Activated T-helper 17 cell treated with anti-CD3 and anti-CD28 coated beads, Interleukin-2, amount 50 U/mL, for 72 hours (primary cell): ENCODE data around the gene IFNK. TPM values are rescaled to one million over a fixed set of nuclear protein-coding genes. Genes with fewer than 3 reads are reported as not detected.
"Not testable (repeated sequence)": the region's sequence is repeated elsewhere in the genome, so short reads cannot be mapped to it uniquely, and the experiment has no call there.

Source experiments
- ATAC-seq: fragments of 150-1000 bp; cut with Tn5 transposase; replicated peaks from 2 replicates; pipeline ENCODE4 v1.10.0; 2021; ENCODE audit warnings: mild to moderate bottlenecking, moderate library complexity
- H3K27ac Mint-ChIP-seq: one replicate; pipeline ENCODE4 v1.8.0; 2022; ENCODE audit warnings: mixed read lengths
- H3K27me3 Mint-ChIP-seq: one replicate; pipeline ENCODE4 v1.8.0; 2022; ENCODE audit warnings: mixed read lengths
- H3K36me3 Mint-ChIP-seq: one replicate; pipeline ENCODE4 v1.8.0; 2022; ENCODE audit warnings: low read depth, mild to moderate bottlenecking, mixed read lengths
- H3K4me1 Mint-ChIP-seq: one replicate; pipeline ENCODE4 v1.8.0; 2022; ENCODE audit warnings: mixed read lengths
- H3K4me3 Mint-ChIP-seq: one replicate; pipeline ENCODE4 v1.8.0; 2022; ENCODE audit warnings: mild to moderate bottlenecking, mixed read lengths
- H3K9me3 Mint-ChIP-seq: one replicate; pipeline ENCODE4 v1.8.0; 2022; ENCODE audit warnings: mixed read lengths
- total RNA-seq, 2 donors: library from RNA; stranded (reverse); gene quantifications; one replicate each; pipeline ENCODE4 v1.2.3, GENCODE V29; 2022

Gene IFNK
- total RNA-seq, 2 donors from 2014 or later: not detected

- no peak overlapping the region for H3K27ac Mint-ChIP-seq
- H3K36me3 Mint-ChIP-seq: no peaks in the 10 kb centered on the region
- no peaks in the 10 kb centered on the region for H3K27me3 Mint-ChIP-seq
- no peak for ATAC-seq
- no peaks in the 10 kb centered on the region for H3K9me3 Mint-ChIP-seq
- no peaks in the 10 kb centered on the region for H3K4me1 Mint-ChIP-seq
- H3K4me3 Mint-ChIP-seq: no peak overlapping the region
These were observed 26.1 kb upstream of the IFNK start for GRCh38 chr9:27497883-27498417.

GRCh38 chr9:27499451-27499850, 24.6 kb upstream of the IFNK start:
- Mint-ChIP-seq H3K27me3 (no peaks in the 10 kb centered on the region), H3K4me3 (no peak overlapping the region), H3K4me1 (no peaks in the 10 kb centered on the region), H3K36me3 (no peaks in the 10 kb centered on the region), H3K9me3 (no peaks in the 10 kb centered on the region), H3K27ac (no peak overlapping the region)
- ATAC-seq: peak; percentile 92

- H3K36me3 Mint-ChIP-seq, H3K4me1 Mint-ChIP-seq, H3K27ac Mint-ChIP-seq, H3K9me3 Mint-ChIP-seq, H3K4me3 Mint-ChIP-seq, ATAC-seq, H3K27me3 Mint-ChIP-seq: not testable (repeated sequence)
These were observed 23.2 kb upstream of the IFNK start for GRCh38 chr9:27500902-27501301.

GRCh38 chr9:27503623-27504022, 20.5 kb upstream of the IFNK start:
- ATAC-seq: no peak
- peaks cover 3% of the 10 kb centered on the region for H3K4me1 Mint-ChIP-seq
- H3K4me3 Mint-ChIP-seq: no peak overlapping the region
- no peaks in the 10 kb centered on the region for H3K36me3 Mint-ChIP-seq
- H3K9me3 Mint-ChIP-seq: no peaks in the 10 kb centered on the region
- no peak overlapping the region for H3K27ac Mint-ChIP-seq
- H3K27me3 Mint-ChIP-seq: no peaks in the 10 kb centered on the region

- H3K27me3 Mint-ChIP-seq: no peaks in the 10 kb centered on the region
- H3K36me3 Mint-ChIP-seq: no peaks in the 10 kb centered on the region
- ATAC-seq: peak; percentile 33
- H3K9me3 Mint-ChIP-seq: no peaks in the 10 kb centered on the region
- no peak overlapping the region for H3K4me3 Mint-ChIP-seq
- H3K4me1 Mint-ChIP-seq: peaks cover 3% of the 10 kb centered on the region
- H3K27ac Mint-ChIP-seq: no peak overlapping the region
These were observed 19.8 kb upstream of the IFNK start for GRCh38 chr9:27504259-27504658.

GRCh38 chr9:27505744-27506161, 18.3 kb upstream of the IFNK start:
- Mint-ChIP-seq H3K4me1 (peaks cover 3% of the 10 kb centered on the region), H3K36me3 (no peaks in the 10 kb centered on the region), H3K9me3 (no peaks in the 10 kb centered on the region), H3K4me3 (no peak overlapping the region), H3K27me3 (no peaks in the 10 kb centered on the region), H3K27ac (peak overlapping the region; percentile 22)
- ATAC-seq: peak; percentile 79

- ATAC-seq: no peak
- no peaks in the 10 kb centered on the region for H3K27me3 Mint-ChIP-seq
- no peaks in the 10 kb centered on the region for H3K9me3 Mint-ChIP-seq
- no peaks in the 10 kb centered on the region for H3K36me3 Mint-ChIP-seq
- no peak overlapping the region for H3K27ac Mint-ChIP-seq
- H3K4me1 Mint-ChIP-seq: peaks cover 3% of the 10 kb centered on the region
- H3K4me3 Mint-ChIP-seq: no peak overlapping the region
These were observed 17.1 kb upstream of the IFNK start for GRCh38 chr9:27506981-27507380.

GRCh38 chr9:27510780-27511179, 13.3 kb upstream of the IFNK start:
- Mint-ChIP-seq H3K4me1 (peaks cover 2% of the 10 kb centered on the region), H3K9me3 (no peaks in the 10 kb centered on the region), H3K4me3 (no peak overlapping the region), H3K27ac (no peak overlapping the region), H3K27me3 (no peaks in the 10 kb centered on the region), H3K36me3 (no peaks in the 10 kb centered on the region)
- no peak for ATAC-seq

GRCh38 chr9:27511771-27512170, 12.3 kb upstream of the IFNK start:
- Mint-ChIP-seq H3K27ac (no peak overlapping the region), H3K27me3 (no peaks in the 10 kb centered on the region), H3K4me1 (no peaks in the 10 kb centered on the region), H3K36me3 (no peaks in the 10 kb centered on the region), H3K9me3 (no peaks in the 10 kb centered on the region), H3K4me3 (no peak overlapping the region)
- no peak for ATAC-seq

GRCh38 chr9:27514551-27514950, 9.5 kb upstream of the IFNK start:
- no peaks in the 10 kb centered on the region for H3K27me3 Mint-ChIP-seq
- H3K4me3 Mint-ChIP-seq: no peak overlapping the region
- H3K4me1 Mint-ChIP-seq: no peaks in the 10 kb centered on the region
- H3K36me3 Mint-ChIP-seq: no peaks in the 10 kb centered on the region
- no peaks in the 10 kb centered on the region for H3K9me3 Mint-ChIP-seq
- ATAC-seq: no peak
- H3K27ac Mint-ChIP-seq: no peak overlapping the region

- no peak for ATAC-seq
- H3K9me3 Mint-ChIP-seq: no peaks in the 10 kb centered on the region
- H3K36me3 Mint-ChIP-seq: no peaks in the 10 kb centered on the region
- no peak overlapping the region for H3K4me3 Mint-ChIP-seq
- no peak overlapping the region for H3K27ac Mint-ChIP-seq
- no peaks in the 10 kb centered on the region for H3K4me1 Mint-ChIP-seq
- H3K27me3 Mint-ChIP-seq: no peaks in the 10 kb centered on the region
These were observed 6.1 kb upstream of the IFNK start for GRCh38 chr9:27518006-27518405.

GRCh38 chr9:27518809-27519208, 5.3 kb upstream of the IFNK start:
- Mint-ChIP-seq H3K27me3 (no peaks in the 10 kb centered on the region), H3K4me3 (no peak overlapping the region), H3K4me1 (no peaks in the 10 kb centered on the region), H3K9me3 (no peaks in the 10 kb centered on the region), H3K36me3 (no peaks in the 10 kb centered on the region), H3K27ac (no peak overlapping the region)
- no peak for ATAC-seq

GRCh38 chr9:27519466-27520465, 4.3 kb upstream of the IFNK start:
- Mint-ChIP-seq H3K4me3 (no peak overlapping the region), H3K4me1 (no peaks in the 10 kb centered on the region), H3K27me3 (no peaks in the 10 kb centered on the region), H3K27ac (no peak overlapping the region), H3K36me3 (no peaks in the 10 kb centered on the region), H3K9me3 (no peaks in the 10 kb centered on the region)
- no peak for ATAC-seq

GRCh38 chr9:27520986-27521385, 3.1 kb upstream of the IFNK start:
- no peaks in the 10 kb centered on the region for H3K9me3 Mint-ChIP-seq
- no peak for ATAC-seq

GRCh38 chr9:27523141-27523540, 949 bp upstream of the IFNK start:
- H3K4me3 Mint-ChIP-seq: no peak overlapping the region
- H3K9me3 Mint-ChIP-seq: no peaks in the 10 kb centered on the region
- H3K4me1 Mint-ChIP-seq: peaks cover 2% of the 10 kb centered on the region
- ATAC-seq: no peak
- peaks cover 8% of the 10 kb centered on the region for H3K27me3 Mint-ChIP-seq
- no peaks in the 10 kb centered on the region for H3K36me3 Mint-ChIP-seq
- no peak overlapping the region for H3K27ac Mint-ChIP-seq

More at GRCh38 chr9:27520986-27521385, 3.1 kb upstream of the IFNK start:
- H3K4me1 Mint-ChIP-seq: no peaks in the 10 kb centered on the region
- no peaks in the 10 kb centered on the region for H3K36me3 Mint-ChIP-seq
- peaks cover 2% of the 10 kb centered on the region for H3K27me3 Mint-ChIP-seq
- no peak overlapping the region for H3K27ac Mint-ChIP-seq
- no peak overlapping the region for H3K4me3 Mint-ChIP-seq
